HG03060 (cell line): Measurements from ENCODE around the gene SLC35G2.
"Not testable (repeated sequence)": the region's sequence is repeated elsewhere in the genome, so short reads cannot be mapped to it uniquely, and the experiment has no call there.

ENCODE experiments used
- ATAC-seq: cut with Tn5 transposase; IDR thresholded peaks from one replicate; pipeline ENCODE4 v1.9.1; 2021; ENCODE audit warnings: low read depth, moderate number of reproducible peaks; ENCODE audit not compliant: unreplicated experiment

Gene SLC35G2

GRCh38 chr3:136885357-136886213, 66.7 kb downstream of the SLC35G2 start:
- ATAC-seq = no peak

DNA sequence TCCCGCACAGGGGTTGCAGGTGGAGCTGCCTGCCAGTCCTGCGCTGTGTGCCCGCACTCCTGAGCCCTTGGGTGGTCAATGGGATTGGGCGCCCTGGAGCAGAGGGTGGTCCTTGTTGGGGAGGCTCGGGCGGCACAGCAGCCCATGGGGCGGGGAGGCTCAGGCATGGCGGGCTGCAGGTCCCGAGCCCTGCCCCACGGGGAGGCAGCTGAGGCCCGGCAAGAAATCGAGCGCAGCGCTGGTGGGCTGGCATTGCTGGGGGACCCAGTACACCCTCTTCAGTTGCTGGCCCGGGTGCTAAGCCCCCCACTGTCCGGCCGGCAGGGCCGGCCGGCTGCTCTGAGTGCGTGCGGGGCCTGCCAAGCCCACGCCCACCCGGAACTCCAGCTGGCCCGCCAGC, 71.0 kb downstream of the SLC35G2 start:
- ATAC-seq = no peak

- ATAC-seq = no peak
Observed at GRCh38 chr3:136891934-136892855, 73.3 kb downstream of the SLC35G2 start.

- no peak for ATAC-seq
Observed at GRCh38 chr3:136893848-136894443, 75.0 kb downstream of the SLC35G2 start.

DNA sequence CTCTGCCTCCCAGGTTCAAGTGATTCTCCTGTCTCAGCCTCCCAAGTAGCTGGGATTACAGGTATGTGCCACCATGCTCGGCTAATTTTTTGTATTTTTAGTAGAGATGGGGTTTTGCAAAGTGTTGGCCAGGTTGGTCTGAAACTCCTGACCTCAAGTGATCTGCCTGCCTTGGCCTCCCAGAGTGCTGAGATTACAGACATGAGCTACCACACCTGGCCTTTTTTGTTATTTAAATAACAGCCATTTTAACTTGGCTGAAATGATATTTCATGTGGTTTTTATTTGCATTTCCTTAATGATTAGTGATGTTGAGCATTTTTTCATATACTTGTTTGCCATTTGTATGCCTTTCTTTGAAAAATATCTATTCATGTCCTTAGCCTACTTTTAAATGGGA, 78.2 kb downstream of the SLC35G2 start:
- not testable (repeated sequence) for ATAC-seq

DNA sequence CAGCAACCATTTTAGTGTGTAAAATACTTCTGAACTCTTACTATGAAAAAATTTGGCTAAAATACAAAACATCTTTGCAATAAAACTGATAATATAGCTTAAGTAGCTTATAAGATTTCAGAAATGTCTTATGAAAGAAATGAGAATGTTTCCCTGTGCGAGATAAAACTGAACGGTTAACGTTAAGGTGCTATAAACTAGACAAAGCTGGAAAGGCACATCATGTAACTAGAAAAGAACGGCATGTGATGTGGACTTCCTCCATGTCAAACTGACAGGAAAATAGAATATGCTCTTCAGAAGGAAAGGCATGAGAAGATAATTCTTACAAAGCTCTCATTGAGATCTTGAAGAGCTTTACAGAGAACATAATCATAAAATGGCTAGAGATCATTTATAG, 79.6 kb downstream of the SLC35G2 start:
- ATAC-seq = no peak

DNA sequence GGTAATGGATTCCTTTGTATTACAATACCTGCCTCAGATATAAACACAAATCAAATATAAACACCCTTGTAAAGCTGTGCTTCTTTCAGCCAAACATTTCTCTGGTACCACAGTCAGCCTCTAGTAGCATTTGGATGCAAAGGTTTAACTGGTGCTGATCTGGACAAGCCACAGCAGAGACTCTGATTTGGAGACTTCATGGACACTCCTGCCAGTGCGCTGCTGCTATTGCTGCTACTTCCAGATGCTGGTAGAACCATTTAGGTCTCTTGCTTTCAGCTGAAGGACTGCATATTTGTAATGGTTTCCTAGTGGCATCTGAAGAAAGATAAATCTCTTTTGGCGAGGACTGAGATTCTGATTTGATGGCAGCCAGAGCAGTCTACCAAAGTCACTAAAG, 80.0 kb downstream of the SLC35G2 start:
- ATAC-seq = no peak

GRCh38 chr3:136899622-136900158, 80.8 kb downstream of the SLC35G2 start:
- ATAC-seq = no peak

DNA sequence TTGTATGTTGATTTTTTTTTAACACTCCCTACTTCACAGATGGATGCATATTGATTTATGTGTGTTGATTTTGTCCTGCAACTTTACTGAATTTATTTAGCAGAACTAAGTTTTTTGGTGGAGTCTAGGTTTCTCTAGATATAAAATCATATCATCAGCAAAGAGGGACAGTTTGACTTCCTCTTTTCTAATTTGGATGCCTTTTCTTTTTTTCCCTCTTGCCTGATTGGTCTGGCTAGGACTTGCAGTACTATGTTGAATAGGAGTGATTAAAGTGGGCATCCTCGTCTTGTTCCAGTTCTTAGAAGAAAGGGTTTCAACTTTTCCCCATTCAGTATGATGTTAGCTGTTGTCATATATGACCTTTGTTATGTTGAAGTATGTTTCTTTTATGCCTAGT, 81.8 kb downstream of the SLC35G2 start:
- ATAC-seq = not testable (repeated sequence)

DNA sequence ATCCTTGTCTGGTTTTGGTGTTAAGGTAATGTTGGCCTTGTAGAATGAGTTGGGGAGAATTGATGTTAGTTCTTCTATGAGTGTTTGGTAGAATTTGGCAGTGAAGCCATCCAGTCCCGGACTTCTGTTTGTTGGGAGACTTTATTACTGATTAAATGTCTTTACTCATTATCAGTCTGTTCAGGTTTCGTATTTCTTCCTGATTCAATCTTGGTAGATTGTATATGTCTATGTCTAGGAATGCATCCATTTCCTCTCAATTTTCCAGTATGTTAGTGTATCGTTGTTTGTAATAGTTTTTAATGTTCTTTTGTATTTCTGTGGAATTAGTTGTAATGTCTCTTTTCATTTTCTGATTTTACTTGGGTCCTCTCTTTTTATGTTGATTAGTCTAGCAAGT, 82.5 kb downstream of the SLC35G2 start:
- ATAC-seq = no peak

GRCh38 chr3:136902530-136902929, 83.6 kb downstream of the SLC35G2 start:
- not testable (repeated sequence) for ATAC-seq

DNA sequence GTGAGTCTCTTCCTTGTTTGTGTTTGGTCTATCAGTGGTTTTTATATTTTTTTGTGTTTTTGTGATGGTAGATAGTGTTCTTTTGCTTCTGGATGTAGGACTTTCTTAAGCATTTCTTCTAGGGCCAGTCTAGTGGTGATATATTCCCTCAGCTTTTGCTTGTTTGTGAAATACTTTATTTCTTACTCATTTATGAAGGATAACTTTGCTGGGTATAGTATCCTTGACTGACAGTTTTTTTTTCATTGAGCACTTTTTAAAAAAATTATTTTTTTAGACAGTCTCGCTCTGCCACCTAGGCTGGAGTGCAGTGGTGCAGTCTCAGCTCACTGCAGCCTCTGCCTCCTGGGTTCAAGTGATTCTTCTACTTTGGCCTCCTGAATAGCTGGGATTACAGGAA, 85.0 kb downstream of the SLC35G2 start:
- no peak for ATAC-seq

- ATAC-seq = no peak
Observed at GRCh38 chr3:136904746-136905145, 85.8 kb downstream of the SLC35G2 start.
